ENCODE results near the gene GALNT16.

DNA sequence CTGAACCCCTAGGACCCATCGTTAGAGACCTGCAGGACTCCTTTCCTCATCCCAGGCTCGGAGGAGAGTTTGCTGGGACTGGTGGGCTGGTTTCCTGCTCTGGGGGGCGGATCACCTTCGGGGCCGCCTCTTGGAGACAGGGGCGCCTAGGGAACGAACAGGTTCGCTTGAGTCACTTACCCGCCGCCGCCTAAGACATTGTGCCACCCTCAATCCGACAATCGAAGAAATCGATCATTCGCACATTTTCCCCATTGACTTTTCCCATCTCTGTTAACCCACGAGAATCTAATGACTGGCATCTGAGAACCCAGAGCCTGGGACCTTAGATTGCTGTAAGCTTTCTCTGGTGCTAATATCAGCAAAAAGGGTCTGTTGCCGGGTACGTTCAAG is 138.9 kb downstream of the GALNT16 start:
- TF ChIP-seq, protein P1, sequence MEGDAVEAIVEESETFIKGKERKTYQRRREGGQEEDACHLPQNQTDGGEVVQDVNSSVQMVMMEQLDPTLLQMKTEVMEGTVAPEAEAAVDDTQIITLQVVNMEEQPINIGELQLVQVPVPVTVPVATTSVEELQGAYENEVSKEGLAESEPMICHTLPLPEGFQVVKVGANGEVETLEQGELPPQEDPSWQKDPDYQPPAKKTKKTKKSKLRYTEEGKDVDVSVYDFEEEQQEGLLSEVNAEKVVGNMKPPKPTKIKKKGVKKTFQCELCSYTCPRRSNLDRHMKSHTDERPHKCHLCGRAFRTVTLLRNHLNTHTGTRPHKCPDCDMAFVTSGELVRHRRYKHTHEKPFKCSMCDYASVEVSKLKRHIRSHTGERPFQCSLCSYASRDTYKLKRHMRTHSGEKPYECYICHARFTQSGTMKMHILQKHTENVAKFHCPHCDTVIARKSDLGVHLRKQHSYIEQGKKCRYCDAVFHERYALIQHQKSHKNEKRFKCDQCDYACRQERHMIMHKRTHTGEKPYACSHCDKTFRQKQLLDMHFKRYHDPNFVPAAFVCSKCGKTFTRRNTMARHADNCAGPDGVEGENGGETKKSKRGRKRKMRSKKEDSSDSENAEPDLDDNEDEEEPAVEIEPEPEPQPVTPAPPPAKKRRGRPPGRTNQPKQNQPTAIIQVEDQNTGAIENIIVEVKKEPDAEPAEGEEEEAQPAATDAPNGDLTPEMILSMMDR (IDR thresholded peaks at IDR 0.05; ENCODE audit: low read depth, low read length): no peak
- no peak for TF ChIP-seq POLR2A (IDR thresholded peaks at IDR 0.05; ENCODE audit: extremely low read depth, insufficient read length)

All from NB4 (cell line).